Right kidney (tissue), 1 donor: Measurements from ENCODE around the gene LAMB3.

Experiments used
- DNase-seq: peaks from one replicate; pipeline ENCODE4 v3.0.0-alpha.2; 2016

LAMB3 gene

DNA sequence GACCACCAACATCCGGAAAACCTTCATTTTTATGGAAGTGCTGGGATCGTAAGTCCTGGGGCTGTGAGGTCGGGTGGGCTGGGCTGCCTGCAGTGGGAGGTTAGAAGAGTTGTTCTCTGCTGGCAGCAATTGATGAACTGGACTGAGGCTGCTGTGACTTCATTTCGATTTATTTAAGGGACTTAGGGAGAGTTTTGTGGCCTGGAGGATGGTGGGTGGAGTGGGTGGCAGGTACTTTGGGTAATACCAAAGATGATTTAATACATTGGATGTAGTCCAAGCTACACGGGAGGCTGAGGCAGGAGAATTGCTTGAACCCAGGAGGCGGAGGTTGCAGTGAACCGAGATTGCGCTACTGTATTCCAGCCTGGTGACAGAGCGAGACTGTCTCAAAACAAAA lies 57.2 kb downstream of the LAMB3 start:
- DNase-seq, result no peak

DNA sequence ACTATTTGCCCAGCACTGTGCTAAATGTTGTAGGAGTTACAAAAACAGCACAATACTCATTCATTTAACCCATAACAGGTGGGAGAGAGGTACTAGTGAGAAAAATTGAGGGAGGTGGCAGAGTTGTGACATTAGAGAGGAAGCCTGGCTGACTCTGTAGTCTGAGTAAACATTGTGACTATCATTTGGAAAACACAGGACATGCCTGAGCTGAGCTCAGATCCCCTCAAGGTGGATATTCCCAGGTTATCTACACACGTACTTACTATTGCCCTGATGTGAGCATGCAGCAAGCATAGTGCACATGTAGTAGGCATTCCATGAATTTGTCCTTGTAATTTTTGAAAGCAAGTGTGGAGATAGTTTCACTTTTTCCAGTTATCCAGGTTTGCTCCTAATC lies 57.8 kb downstream of the LAMB3 start:
- DNase-seq, result no peak

DNA sequence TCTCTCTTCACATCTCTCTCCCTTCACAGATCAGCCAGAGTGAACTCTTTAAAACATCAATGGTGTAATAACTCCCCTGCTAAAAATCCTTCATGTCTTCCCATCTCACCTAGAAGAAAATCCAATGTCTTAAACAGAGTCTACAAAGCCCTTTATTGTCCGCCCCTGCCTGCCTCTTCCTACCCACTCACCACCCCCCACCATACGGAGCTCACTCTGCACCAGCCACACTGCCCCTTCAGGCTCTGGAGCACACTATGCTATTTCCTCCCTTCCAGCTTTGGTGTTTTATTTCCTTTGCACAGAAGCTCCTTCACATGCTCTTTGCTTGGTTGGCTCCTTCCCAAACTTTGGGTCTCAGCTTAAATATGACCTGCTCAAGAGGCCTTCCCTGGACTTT lies 58.5 kb downstream of the LAMB3 start:
- DNase-seq, result no peak

DNA sequence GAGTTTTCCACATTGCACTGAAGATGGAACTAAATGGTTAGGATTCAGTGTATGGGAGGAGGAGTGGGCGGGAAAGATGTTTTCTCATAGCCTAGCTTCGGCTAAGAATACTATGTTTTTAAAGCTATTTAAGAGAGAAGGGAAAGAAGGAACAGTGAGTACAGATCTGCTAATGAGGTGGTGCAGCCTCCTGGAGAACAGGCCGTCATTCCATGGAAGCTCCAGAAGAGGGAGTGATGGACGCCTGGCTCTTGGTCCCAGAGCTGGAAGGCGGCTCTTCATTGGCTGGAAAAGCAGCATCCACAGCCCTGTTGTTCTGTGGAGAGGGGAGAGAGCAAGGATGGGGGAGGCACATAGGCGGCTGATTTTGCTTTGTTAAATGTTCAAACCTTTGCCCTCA lies 61.8 kb downstream of the LAMB3 start:
- DNase-seq, result no peak

DNA sequence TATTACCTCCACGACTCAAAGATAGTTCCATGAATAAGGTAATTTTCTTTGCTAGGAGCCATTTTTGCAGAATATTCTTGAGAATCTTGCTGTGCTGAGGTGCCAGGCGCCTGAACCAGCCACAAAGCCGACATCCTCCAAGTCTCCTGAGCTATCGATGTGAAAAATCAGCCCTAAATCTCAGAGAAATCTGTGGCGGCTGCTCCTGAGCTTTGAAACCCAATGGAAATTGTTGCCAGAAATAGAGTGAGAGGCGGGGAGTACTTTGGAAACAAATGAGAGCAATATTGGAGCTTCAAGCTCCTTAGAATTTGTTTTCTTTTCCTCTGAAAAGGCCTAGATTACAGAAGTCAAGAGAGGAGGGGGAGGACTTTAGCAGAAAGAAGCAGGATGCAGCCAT lies 62.4 kb downstream of the LAMB3 start:
- DNase-seq, result no peak

DNA sequence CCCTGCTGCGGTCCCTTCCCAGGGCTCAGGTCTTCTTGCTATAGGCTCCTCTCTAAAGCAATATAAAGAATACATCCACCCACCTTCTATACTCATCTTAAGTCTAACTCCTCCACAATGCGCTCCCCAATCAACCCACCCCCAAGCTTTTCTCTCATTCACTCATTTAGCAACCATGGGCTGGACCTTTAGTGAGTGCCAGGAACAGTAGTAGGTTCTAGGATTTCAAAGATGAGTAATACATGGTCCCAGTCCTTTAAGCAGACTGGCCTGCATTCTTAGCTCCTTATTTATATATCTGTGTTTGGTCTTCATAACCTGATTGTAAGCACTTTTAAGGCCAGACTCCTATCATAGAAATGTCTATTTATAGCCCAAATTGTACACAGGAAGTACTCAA lies 62.8 kb downstream of the LAMB3 start:
- no peak for DNase-seq

DNA sequence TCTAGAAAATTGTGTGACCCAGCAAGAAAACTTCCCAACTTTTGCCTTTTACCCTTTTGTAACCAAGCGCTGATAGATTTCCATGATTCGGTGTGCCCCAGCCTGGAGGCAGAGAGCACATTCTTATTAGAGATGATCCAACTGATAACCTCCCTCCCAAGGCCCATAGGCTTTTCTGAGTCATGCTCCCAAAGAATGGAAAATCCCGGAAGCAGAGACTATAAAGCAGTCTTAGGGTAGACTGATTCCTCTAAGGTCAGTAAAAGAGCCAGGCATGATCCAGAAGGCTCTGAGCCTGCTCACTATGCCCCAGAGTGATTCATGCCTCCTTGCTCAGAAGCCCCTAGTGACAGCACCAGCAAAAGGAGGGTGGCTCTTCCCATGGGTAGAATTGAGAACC lies 64.4 kb downstream of the LAMB3 start:
- DNase-seq, result no peak

DNA sequence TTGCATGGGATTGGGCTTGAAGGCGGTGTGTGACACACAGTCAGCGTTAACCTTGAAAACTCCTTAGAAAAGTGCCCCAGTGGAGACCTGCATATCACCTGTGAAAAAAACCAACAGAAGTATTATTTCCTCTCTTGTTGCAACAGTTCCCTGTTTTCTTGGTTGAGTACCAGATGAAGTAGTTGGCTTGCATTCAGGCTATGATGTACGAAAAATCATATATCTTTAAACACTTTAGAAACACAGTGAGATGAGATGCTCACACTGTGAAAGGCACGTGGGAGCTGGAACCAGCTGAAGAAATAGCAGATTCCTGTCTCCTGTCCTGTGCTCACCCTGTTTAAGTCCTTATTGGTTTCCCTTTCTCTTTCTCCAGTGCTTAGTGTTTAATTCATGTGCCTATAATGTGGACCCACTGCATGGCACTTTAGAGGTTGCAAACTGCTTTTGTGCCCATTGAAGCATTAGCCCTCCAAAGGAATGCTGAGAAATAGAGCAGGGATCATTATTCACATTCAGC lies 65.9 kb downstream of the LAMB3 start:
- DNase-seq, result no peak

DNA sequence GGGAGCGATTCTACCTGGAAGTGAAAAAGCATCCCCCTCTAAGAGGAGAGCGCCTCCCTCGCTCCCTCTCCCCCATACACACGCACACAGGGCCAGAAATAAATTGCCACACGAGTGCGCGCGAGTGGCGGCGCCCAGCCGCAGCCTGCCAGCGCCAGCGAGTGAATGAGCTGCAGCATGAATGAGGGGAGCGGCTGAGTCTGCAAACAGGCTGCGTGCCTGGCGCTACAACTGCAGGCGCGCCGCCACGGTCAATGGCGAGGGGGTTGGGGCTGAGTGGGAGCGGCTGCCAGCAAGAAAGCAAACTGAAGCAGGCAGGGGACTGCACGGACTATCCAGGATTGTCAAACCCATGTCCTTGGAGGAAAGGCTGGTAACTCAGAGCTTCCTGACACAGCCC lies 66.6 kb downstream of the LAMB3 start:
- peak; percentile 65 for DNase-seq

DNA sequence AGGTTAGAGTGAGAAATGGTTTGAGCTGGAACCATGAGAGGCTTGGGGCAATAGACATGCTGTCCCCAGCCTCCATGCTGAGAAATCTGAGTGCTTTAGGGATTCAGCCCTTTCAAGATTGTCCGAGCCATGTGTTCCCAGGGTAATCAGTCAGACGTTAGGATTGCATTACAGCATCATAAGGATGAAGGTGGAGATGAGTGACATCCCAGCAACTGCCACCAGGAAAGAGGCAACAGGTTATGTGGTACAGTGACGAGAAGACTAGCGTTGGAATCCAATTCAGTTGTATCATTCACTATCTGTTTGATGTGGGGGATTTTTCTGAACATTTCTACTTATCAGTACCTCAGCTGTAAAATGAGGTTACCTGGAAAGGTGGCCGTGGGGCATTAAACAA lies 67.0 kb downstream of the LAMB3 start:
- DNase-seq, result no peak

DNA sequence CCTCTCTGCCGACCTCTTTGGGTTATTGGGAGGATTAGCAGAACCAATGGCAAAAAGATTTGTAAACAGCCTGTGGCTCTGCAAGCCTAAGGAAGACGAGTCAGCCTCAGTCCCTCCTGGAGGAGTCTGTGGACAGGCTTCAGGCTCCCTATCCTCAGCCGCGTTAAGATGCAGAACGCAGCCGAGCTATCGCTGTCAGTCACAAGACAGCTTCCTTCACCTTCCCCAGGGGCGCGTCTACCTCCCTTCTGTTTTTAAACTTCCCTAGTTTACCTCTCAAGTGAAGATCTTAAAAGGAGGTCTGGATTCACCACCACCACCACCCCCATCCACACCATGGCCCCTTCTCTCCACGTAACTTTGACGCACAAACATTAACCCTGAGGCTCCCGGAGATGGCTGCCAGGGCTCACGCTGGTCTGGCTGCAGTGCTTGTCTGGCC lies 68.0 kb downstream of the LAMB3 start:
- DNase-seq, result no peak

DNA sequence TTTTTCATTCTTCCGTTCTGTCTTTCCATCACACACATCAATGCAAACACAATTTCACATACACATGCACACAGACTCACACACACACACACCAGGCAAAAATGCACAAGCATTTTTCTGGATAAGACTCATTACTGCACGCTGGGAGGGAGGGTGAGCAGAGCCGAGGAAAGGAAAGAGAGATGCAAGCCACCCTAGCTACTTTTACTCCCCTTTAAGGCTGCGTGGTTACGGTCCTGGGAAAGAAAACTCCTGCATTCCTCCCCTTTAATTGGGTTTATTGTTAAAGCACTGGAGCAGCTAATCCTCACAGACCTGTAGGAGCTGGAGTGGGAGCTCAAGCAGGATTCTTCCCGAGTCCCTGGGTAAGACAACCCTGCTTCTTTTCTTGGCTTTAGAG lies 68.8 kb downstream of the LAMB3 start, which contains the start of gene CAMK1G:
CAMK1G (plus strand) TSS at position 307 of the 400 bp plus-strand sequence. CDS start 11,270 bp downstream, outside the sequence.
- DNase-seq, result no peak

DNA sequence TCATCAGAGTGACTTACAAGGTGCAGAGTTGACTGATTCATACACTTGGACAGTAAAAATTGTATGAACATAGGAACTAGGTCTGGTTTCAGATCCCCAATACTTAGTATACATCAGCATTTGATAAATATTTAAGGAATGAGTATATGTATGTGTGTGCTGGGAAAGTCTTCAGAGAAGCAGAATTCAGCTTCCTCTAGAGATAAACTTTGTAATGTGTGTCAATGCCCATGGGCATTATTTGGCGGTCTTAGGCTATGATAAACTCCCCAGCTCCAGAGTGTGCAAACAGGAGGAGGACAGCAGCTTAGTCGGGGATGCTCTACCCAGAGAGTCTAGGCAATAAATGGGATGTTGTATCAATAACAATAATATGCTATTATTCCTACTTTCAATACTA lies 71.6 kb downstream of the LAMB3 start:
- DNase-seq, result no peak

DNA sequence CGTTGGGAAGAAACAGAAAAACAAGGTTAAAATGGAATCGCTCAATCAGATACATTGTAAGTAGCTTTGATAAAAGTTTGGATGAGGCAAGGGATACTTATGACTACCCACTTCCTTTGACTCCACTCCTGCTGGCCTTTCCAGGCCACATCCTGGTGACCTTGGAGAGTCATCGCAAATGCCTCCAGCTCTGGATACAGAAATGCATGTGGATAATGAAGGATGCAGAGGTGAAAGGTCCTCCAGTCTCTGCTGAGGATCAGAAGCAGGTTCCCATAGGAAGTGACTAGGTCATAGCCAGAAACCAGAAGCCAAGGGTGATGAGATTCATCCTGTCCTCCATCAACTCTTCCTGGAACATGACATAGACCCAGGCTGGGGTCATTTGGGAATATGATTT lies 74.9 kb downstream of the LAMB3 start:
- no peak for DNase-seq

DNA sequence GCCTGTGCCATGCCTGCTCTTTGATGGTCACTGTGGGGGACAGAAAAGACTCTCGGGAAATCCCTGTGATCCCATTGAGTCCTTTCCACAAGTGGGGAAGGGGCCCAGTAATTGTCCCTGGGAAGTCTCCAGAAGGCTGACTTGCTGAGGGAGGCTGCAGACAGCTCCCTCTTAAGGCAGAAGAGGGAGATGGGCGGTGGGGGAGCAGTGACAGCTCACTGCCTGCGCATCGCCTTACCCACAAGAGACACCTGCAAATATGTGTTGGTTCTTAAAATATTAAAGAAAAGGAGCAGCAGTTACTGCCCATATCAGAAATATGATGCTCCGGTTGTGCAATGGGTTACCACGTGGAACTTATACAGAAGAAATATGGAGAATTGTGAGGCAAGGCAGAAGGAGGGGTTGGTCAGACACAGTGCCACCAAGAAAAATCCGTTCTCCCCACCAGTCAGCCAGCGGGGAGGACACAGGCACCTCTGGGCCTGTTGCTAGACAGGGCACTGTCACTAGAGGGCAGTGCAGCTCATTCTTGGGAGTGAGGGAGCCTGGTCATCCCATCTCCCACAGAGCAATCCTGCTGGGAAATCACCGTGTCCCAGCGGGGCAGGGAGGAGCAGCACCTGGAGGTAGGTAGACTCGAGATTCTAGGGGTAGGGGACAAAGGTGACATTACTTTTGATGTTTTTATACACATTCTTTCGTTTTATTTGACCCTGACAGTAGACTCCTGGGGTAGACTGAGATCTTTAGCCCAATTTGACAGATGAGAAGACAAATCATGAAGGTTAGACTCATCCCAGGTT lies 75.6 kb downstream of the LAMB3 start:
- peak; percentile 74 for DNase-seq

DNA sequence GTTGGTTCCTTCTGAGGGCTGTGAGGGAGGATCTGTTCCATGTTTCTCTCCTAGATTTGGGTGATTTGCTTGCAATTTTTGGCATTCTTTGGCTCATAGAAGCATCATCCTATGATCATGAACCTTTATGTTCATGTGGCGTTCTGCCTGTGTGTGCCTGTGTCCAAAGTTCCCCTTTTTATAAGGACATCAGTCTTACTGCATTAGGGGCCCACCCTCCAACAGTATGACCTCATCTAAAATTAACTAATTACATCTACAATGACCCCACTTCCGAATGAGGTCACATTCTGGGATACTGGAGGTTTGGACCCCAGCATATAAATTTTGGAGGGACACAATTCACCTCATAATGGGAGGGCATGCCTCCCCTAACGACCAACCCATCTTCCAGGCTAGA lies 81.5 kb downstream of the LAMB3 start:
- no peak for DNase-seq

DNA sequence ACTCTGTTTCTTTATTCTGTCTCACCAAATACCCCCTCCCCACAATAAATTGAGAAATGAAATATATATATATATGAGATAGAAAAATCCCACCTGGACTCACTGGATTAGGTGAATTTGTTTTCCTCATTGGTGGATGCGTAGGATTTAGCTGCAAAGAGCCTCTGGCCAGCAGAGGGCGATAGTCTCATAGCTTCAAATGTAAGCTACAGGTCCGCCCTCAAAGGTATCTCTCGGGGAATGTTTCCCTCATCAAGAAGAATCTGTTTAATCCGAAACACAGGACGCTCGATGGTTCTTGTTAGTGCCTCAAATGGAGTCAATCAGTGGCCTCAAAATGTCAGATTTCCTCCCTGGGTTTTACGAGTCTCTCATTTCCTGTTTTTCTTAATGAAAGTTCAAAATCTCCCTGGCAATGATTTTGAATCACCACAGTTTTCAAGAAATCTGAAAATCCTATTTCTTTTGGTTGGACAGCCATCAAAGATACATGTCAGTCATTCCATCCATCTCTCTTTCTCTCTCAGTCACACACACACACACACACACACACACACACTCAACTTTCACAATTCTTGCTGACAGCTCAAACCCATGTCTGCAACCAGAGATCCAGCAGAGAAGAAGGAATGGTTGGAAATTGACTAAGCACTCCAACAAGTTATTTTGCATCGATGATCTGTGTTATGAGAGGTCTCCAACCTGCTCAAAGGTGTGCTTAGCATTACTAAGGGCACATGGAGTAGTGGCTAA lies 82.6 kb downstream of the LAMB3 start:
- no peak for DNase-seq

DNA sequence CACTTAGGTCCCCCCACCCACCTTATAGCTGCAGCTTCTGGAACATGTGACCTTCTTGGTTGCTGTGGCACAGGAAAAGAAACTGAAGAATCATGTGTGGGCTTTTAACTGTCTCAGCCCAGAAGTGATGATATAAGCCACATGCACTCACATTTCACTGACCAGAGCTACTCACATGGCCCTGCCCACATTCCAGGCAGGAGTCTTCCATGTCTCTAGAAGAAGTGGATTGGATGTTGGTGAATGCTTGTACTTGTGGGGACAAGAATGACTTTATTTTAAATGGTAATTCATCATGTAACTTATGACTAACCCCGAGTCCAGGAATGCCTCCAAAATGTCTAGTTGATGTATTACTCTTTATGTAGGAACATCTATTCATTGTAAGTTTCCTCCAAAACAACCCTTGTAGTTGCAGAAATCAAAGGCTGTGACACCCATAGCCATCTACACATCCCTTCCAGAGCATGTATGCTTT lies 84.5 kb downstream of the LAMB3 start:
- DNase-seq, result no peak

DNA sequence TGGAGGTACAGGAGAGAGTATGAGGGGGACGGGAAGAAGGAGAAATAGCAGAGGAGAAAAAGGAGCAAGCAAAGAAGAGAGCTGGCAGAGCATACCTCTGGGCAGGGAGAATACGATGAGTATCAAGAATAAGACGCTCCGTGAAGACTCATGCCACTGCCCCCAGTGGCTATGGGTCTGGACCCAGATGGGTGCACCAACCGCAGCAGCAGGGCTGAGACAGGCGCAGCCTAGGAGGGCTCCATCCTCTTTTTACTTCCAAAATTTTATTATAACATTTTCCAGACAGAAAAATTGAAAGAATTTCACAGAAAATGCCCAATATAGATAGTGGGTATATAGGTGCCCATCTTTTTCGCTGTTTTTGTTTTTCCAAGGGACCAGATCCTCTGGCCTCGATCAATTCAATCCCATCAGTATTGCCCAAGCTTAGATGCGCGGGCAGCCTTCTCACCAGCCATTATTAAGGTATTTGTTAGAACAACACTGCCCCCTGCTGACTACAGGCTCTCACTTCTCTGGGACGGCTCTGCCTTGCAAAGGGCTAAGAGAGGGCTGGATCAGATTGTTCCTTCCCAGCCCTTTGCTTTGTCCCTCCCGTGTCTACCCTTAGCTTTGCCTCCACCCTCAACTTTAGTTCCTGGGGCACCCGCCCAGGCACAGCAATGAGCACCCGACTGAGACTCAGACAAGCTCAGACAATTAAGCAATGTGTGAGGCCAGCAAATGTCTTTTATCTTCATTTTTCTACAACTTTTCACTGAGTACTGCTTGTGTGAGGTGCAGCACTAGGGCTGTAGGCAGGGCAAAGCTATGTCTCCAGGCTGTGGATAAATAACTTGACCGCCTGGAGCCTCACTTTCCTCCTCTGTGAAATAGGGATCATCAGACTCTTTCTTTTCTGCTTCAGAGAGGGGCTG lies 86.2 kb downstream of the LAMB3 start:
- peak; percentile 45 for DNase-seq
